Measurements from ENCODE around the gene KLHL35.

- TF ChIP-seq, protein P1, sequence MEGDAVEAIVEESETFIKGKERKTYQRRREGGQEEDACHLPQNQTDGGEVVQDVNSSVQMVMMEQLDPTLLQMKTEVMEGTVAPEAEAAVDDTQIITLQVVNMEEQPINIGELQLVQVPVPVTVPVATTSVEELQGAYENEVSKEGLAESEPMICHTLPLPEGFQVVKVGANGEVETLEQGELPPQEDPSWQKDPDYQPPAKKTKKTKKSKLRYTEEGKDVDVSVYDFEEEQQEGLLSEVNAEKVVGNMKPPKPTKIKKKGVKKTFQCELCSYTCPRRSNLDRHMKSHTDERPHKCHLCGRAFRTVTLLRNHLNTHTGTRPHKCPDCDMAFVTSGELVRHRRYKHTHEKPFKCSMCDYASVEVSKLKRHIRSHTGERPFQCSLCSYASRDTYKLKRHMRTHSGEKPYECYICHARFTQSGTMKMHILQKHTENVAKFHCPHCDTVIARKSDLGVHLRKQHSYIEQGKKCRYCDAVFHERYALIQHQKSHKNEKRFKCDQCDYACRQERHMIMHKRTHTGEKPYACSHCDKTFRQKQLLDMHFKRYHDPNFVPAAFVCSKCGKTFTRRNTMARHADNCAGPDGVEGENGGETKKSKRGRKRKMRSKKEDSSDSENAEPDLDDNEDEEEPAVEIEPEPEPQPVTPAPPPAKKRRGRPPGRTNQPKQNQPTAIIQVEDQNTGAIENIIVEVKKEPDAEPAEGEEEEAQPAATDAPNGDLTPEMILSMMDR (IDR thresholded peaks at IDR 0.05; ENCODE audit: insufficient read depth, low read length) = no peak
- TF ChIP-seq, protein P2, sequence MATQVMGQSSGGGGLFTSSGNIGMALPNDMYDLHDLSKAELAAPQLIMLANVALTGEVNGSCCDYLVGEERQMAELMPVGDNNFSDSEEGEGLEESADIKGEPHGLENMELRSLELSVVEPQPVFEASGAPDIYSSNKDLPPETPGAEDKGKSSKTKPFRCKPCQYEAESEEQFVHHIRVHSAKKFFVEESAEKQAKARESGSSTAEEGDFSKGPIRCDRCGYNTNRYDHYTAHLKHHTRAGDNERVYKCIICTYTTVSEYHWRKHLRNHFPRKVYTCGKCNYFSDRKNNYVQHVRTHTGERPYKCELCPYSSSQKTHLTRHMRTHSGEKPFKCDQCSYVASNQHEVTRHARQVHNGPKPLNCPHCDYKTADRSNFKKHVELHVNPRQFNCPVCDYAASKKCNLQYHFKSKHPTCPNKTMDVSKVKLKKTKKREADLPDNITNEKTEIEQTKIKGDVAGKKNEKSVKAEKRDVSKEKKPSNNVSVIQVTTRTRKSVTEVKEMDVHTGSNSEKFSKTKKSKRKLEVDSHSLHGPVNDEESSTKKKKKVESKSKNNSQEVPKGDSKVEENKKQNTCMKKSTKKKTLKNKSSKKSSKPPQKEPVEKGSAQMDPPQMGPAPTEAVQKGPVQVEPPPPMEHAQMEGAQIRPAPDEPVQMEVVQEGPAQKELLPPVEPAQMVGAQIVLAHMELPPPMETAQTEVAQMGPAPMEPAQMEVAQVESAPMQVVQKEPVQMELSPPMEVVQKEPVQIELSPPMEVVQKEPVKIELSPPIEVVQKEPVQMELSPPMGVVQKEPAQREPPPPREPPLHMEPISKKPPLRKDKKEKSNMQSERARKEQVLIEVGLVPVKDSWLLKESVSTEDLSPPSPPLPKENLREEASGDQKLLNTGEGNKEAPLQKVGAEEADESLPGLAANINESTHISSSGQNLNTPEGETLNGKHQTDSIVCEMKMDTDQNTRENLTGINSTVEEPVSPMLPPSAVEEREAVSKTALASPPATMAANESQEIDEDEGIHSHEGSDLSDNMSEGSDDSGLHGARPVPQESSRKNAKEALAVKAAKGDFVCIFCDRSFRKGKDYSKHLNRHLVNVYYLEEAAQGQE (IDR thresholded peaks at IDR 0.05; ENCODE audit: insufficient replicate concordance, low read depth) = no peak
Observed at GRCh38 chr11:75440960-75441803, 8.2 kb upstream of the KLHL35 start.
